HG03378 (cell line): ENCODE results near the gene HOMER2.
"Not testable (repeated sequence)": the region's sequence is repeated elsewhere in the genome, so short reads cannot be mapped to it uniquely, and the experiment has no call there.

Source experiments
- ATAC-seq: cut with Tn5 transposase; IDR thresholded peaks from one replicate; pipeline ENCODE4 v1.9.1; 2021; ENCODE audit warnings: mild to moderate bottlenecking, moderate library complexity; ENCODE audit not compliant: unreplicated experiment

Gene HOMER2

GRCh38 chr15:82900511-82901060 is 51.9 kb downstream of the HOMER2 start:
- no peak for ATAC-seq

GRCh38 chr15:82898961-82899360 is 53.6 kb downstream of the HOMER2 start:
- ATAC-seq = no peak

GRCh38 chr15:82895983-82896382 is 56.5 kb downstream of the HOMER2 start:
- ATAC-seq = no peak

GRCh38 chr15:82894971-82895520 is 57.5 kb downstream of the HOMER2 start:
- no peak for ATAC-seq

- ATAC-seq = not testable (repeated sequence)
Observed at GRCh38 chr15:82893473-82893872, 59.0 kb downstream of the HOMER2 start.

GRCh38 chr15:82892573-82892972 is 59.9 kb downstream of the HOMER2 start:
- no peak for ATAC-seq

GRCh38 chr15:82890995-82891390 is 61.5 kb downstream of the HOMER2 start:
- ATAC-seq = no peak

GRCh38 chr15:82890338-82890994 is 62.1 kb downstream of the HOMER2 start:
- no peak for ATAC-seq

GRCh38 chr15:82882273-82882928 is 70.1 kb downstream of the HOMER2 start:
- no peak for ATAC-seq

- ATAC-seq = no peak
Observed at GRCh38 chr15:82881747-82882146, 70.8 kb downstream of the HOMER2 start.

GRCh38 chr15:82880704-82881103 is 71.8 kb downstream of the HOMER2 start:
- ATAC-seq = no peak

- ATAC-seq = no peak
Observed at GRCh38 chr15:82878325-82878724, 74.2 kb downstream of the HOMER2 start.

- ATAC-seq = no peak
Observed at GRCh38 chr15:82877825-82878224, 74.7 kb downstream of the HOMER2 start.

GRCh38 chr15:82875411-82876003 is 77.0 kb downstream of the HOMER2 start:
- ATAC-seq = no peak

GRCh38 chr15:82874961-82875360 is 77.6 kb downstream of the HOMER2 start:
- ATAC-seq = no peak

GRCh38 chr15:82874267-82874666 is 78.3 kb downstream of the HOMER2 start:
- ATAC-seq = no peak

- no peak for ATAC-seq
Observed at GRCh38 chr15:82873000-82873680, 79.4 kb downstream of the HOMER2 start.

GRCh38 chr15:82871832-82872484 is 80.6 kb downstream of the HOMER2 start:
- ATAC-seq = no peak

GRCh38 chr15:82871358-82871757 is 81.2 kb downstream of the HOMER2 start:
- ATAC-seq = no peak

GRCh38 chr15:82870727-82871320 is 81.7 kb downstream of the HOMER2 start:
- no peak for ATAC-seq
